Left ventricle myocardium superior (tissue), 1 donor: ENCODE measurements around the gene ISM2. TPM values are rescaled to one million over a fixed set of nuclear protein-coding genes. Genes with fewer than 3 reads are reported as not detected.

Source experiments
- total RNA-seq: library from RNA; stranded (reverse); fragmentation: NEBNext Ultra II Directional; extraction: Animal tissue kit (Norgen Biotek cat#: 25700); gene quantifications from one replicate; pipeline ENCODE4 v1.2.1, GENCODE V29; 2021
- donor health status: DM: no; HTN: yes; CAD: no; lungs with severe emphysema.

The ISM2 gene
- total RNA-seq, 1 donor from 2014 or later: 0.25 TPM

Other genes with a start within 250 kb of the ISM2 start
- not detected for gene NGB, start 227.6 kb downstream of the ISM2 start, total RNA-seq
- 17.5 TPM for gene POMT2, start 177.9 kb downstream of the ISM2 start, total RNA-seq
- 13.5 TPM for gene GSTZ1, start 177.8 kb downstream of the ISM2 start, total RNA-seq
- 5.6 TPM for gene TMED8, start 121.7 kb downstream of the ISM2 start, total RNA-seq
- 0.77 TPM for gene SAMD15, start 121.4 kb downstream of the ISM2 start, total RNA-seq
- gene NOXRED1, start 75.3 kb downstream of the ISM2 start, total RNA-seq: 0.15 TPM
- 12.6 TPM for gene VIPAS39, start 41.2 kb downstream of the ISM2 start, total RNA-seq
- 231 TPM for gene AHSA1, start 40.7 kb downstream of the ISM2 start, total RNA-seq
- gene SPTLC2, start 117.8 kb upstream of the ISM2 start, total RNA-seq: 10.9 TPM
- gene ALKBH1, start 209.2 kb upstream of the ISM2 start, total RNA-seq: 12.8 TPM
- 201 TPM for gene SLIRP, start 209.3 kb upstream of the ISM2 start, total RNA-seq